Stimulated activated CD4-positive, alpha-beta T cell treated with anti-CD3 and anti-CD28 coated beads, Interleukin-15, amount 100 ng/mL, for 1 hour (primary cell): ENCODE measurements around the gene RMND5A.

Source experiments
- DNase-seq, 2 donors: peaks; one replicate each; pipeline ENCODE4 v3.0.0-alpha.2; 2020; ENCODE audit warnings: low read depth in 1 of 2, low spot score in 1 of 2

RMND5A gene

GRCh38 chr2:86764661-86765309, 44.7 kb downstream of the RMND5A start:
- DNase-seq = no peak

GRCh38 chr2:86765310-86765695, 45.2 kb downstream of the RMND5A start:
- no peak for DNase-seq

GRCh38 chr2:86768189-86768949, 48.3 kb downstream of the RMND5A start:
- no peak for DNase-seq

- no peak for DNase-seq
Observed at GRCh38 chr2:86769838-86770237, 49.7 kb downstream of the RMND5A start.

- no peak for DNase-seq
Observed at GRCh38 chr2:86770816-86771301, 50.8 kb downstream of the RMND5A start.

GRCh38 chr2:86772611-86773010, 52.5 kb downstream of the RMND5A start:
- DNase-seq = no peak

- DNase-seq = no peak
Observed at GRCh38 chr2:86774862-86775261, 54.8 kb downstream of the RMND5A start.

GRCh38 chr2:86775338-86775737, 55.2 kb downstream of the RMND5A start:
- no peak for DNase-seq

- DNase-seq = no peak
Observed at GRCh38 chr2:86776532-86776931, 56.4 kb downstream of the RMND5A start.

- DNase-seq = no peak
Observed at GRCh38 chr2:86778957-86779356, 58.9 kb downstream of the RMND5A start.

- DNase-seq = no peak
Observed at GRCh38 chr2:86779971-86780370, 59.9 kb downstream of the RMND5A start.

GRCh38 chr2:86781363-86781762, 61.3 kb downstream of the RMND5A start:
- no peak for DNase-seq

GRCh38 chr2:86782748-86783147, 62.7 kb downstream of the RMND5A start:
- no peak for DNase-seq

- no peak for DNase-seq
Observed at GRCh38 chr2:86783615-86784339, 63.7 kb downstream of the RMND5A start.

GRCh38 chr2:86785456-86785855, 65.4 kb downstream of the RMND5A start:
- no peak for DNase-seq

GRCh38 chr2:86786001-86786536, 66.0 kb downstream of the RMND5A start:
- DNase-seq = no peak

- no peak for DNase-seq
Observed at GRCh38 chr2:86787736-86788135, 67.6 kb downstream of the RMND5A start.

GRCh38 chr2:86788165-86788564, 68.1 kb downstream of the RMND5A start:
- DNase-seq = no peak

GRCh38 chr2:86788881-86789686, 69.0 kb downstream of the RMND5A start:
- no peak for DNase-seq

GRCh38 chr2:86789687-86790133, 69.6 kb downstream of the RMND5A start:
- DNase-seq = no peak
